ENCODE data around the gene PHACTR3. TPM values are rescaled to one million over a fixed set of nuclear protein-coding genes. Genes with fewer than 3 reads are reported as not detected.

Gene PHACTR3
- total RNA-seq, 1 donor, result not detected

DNA sequence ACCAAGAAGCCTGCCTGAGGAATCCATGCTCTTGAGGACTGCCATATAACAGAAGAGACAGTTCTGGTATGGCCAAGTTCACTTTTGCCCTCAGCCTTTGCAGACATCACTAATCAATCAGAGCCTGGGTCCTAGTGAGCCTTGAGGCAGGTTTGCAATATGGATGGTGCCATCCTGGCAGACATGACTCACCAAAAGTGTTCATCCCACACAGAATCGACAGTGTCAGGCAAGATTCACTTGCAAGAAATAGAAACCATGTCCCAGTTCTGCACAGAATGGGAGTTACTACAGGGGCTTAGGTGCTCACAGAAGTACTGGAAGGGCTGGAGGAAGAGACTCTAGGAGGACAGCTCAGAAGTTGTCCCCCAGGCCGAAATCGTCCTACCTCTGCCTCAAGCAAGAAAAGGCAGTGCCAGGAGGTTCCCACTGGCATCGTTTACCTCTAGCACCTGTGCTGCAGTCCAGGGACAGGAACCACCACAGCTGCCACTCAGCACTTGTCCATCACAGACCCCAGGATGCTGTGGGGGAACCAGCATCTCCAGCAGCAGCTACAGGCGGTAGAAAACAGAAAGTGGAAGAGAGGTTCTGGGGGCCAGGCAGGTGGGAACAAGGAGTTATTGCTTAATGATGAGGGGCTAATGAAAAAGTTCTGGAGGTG lies 42.6 kb upstream of the PHACTR3 start:
- H3K4me3 ChIP-seq (ENCODE audit: low read depth, low read length), result no peak overlapping the region
- TF ChIP-seq, protein P1, sequence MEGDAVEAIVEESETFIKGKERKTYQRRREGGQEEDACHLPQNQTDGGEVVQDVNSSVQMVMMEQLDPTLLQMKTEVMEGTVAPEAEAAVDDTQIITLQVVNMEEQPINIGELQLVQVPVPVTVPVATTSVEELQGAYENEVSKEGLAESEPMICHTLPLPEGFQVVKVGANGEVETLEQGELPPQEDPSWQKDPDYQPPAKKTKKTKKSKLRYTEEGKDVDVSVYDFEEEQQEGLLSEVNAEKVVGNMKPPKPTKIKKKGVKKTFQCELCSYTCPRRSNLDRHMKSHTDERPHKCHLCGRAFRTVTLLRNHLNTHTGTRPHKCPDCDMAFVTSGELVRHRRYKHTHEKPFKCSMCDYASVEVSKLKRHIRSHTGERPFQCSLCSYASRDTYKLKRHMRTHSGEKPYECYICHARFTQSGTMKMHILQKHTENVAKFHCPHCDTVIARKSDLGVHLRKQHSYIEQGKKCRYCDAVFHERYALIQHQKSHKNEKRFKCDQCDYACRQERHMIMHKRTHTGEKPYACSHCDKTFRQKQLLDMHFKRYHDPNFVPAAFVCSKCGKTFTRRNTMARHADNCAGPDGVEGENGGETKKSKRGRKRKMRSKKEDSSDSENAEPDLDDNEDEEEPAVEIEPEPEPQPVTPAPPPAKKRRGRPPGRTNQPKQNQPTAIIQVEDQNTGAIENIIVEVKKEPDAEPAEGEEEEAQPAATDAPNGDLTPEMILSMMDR (IDR thresholded peaks at IDR 0.05; ENCODE audit: insufficient read depth, low read depth, low read length), result no peak
- no peak for DNase-seq (ENCODE audit: low read depth)

DNA sequence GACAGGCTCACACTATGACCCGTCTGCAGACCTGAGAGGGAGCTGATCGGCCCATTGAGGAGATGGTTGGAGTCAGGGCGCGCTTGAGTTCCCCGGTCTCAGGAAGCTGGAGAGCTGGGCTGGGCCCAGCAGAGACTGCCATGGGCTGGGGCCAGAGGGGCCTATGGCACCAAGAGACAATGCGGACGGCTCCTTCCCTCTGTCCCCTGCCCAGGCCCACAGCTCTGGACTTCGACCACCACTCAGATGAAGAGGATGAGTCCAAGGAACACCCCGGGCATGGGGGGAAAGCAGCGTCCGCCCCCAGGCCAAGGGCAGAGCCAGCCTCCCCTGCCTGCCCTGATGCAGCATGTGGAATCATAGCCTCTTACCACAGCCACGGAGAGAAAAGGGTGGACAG lies 40.2 kb upstream of the PHACTR3 start:
- no peak for DNase-seq (ENCODE audit: low read depth)
- H3K4me3 ChIP-seq (ENCODE audit: low read depth, low read length), result no peak overlapping the region
- TF ChIP-seq, protein P1 (IDR thresholded peaks at IDR 0.05; ENCODE audit: insufficient read depth, low read depth, low read length), result no peak

DNA sequence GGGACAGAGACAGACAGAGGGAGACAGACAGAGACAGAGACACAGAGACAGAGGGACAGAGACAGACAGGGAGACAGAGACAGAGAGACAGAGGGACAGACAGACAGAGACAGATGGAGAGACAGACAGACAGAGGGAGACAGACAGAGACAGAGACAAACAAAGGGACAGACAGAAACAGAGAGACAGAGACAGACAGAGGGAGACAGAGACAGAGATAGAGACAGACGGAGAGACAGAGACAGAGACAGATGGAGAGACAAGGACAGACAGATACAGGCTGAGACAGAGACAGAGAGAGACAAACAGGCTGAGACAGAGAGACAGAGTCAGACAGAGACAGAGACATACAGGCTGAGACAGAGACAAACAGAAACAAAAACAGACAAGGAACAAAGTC lies 39.4 kb upstream of the PHACTR3 start:
- TF ChIP-seq, protein P1 (IDR thresholded peaks at IDR 0.05; ENCODE audit: insufficient read depth, low read depth, low read length), result no peak
- no peak for DNase-seq (ENCODE audit: low read depth)
- H3K4me3 ChIP-seq (ENCODE audit: low read depth, low read length), result no peak overlapping the region

DNA sequence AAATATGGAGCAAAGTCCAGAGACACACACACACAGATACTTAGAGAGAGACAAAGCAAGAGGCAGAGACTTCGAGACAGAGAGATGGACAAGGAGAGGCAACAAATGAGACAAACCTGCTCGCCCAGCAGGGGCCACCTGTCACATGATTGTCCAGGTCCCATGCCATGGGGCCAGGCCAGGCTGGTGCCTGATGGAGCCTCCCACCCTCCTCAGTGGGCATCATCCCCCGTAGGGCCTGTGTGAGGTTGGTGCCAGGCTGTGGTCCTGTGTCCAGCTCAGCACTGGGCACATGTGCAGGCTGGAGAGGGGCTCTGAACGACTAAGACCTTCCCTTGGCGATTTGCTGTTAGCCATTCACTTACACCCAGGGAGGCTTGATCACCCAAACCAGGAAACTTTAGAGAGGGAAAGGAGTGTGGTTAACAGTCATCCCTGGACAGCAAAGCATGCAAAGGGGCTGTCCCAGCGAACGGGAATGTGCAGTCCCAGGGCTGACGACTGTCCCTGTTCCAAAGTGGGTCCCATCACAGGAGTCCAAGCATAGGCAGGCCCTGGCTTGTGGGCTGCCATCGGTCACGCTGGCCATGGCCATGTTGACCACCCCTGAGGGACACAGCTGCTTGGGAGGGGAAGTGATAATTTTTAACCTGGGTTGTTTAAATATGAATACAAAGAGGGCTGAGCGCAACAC lies 38.4 kb upstream of the PHACTR3 start:
- TF ChIP-seq, protein P1 (IDR thresholded peaks at IDR 0.05; ENCODE audit: insufficient read depth, low read depth, low read length), result no peak
- no peak for DNase-seq (ENCODE audit: low read depth)
- no peak overlapping the region for H3K4me3 ChIP-seq (ENCODE audit: low read depth, low read length)

DNA sequence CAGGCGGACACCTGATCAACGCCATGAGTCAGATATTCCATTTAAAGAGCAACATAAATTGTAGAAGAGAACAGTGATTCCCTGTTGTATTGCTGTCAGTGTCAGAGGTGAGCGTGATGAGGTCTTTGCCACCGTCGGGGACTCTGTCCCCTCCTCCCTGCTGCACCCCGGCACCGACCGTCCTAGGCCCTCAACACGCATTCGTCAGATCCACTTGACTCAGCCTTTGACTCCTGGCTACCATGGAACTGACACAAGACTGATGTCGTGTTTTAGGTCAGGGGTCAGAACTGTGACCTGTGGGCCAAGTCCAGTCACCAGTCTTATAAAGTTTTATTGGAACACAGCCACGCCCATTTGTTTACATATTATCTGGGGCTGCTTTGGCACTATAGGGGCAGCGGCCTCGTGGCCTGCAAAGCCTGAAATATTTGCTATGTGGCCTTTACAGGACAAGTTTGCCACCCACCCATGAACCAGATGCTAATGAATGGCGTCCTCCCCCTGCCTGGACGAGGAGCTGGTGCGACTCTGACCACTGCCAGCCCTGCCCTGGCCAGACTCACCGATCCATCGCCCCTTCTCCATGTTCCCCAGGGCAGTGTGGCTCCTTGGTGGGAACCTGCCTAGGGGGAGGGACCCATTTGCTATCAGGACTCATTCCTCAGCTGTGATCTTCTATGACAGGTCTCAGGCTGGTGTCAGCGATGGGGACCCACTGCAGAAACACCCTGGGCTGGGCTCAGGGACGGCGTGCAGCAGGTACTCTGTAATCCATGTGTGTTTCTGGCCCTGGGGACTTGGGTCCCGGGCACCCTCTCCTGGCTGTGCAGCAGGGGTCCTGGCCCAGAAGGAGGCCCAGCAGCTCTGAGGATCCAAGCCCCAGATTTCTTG lies 37.5 kb upstream of the PHACTR3 start:
- DNase-seq (ENCODE audit: low read depth), result no peak
- H3K4me3 ChIP-seq (ENCODE audit: low read depth, low read length), result no peak overlapping the region
- TF ChIP-seq, protein P1 (IDR thresholded peaks at IDR 0.05; ENCODE audit: insufficient read depth, low read depth, low read length), result no peak

DNA sequence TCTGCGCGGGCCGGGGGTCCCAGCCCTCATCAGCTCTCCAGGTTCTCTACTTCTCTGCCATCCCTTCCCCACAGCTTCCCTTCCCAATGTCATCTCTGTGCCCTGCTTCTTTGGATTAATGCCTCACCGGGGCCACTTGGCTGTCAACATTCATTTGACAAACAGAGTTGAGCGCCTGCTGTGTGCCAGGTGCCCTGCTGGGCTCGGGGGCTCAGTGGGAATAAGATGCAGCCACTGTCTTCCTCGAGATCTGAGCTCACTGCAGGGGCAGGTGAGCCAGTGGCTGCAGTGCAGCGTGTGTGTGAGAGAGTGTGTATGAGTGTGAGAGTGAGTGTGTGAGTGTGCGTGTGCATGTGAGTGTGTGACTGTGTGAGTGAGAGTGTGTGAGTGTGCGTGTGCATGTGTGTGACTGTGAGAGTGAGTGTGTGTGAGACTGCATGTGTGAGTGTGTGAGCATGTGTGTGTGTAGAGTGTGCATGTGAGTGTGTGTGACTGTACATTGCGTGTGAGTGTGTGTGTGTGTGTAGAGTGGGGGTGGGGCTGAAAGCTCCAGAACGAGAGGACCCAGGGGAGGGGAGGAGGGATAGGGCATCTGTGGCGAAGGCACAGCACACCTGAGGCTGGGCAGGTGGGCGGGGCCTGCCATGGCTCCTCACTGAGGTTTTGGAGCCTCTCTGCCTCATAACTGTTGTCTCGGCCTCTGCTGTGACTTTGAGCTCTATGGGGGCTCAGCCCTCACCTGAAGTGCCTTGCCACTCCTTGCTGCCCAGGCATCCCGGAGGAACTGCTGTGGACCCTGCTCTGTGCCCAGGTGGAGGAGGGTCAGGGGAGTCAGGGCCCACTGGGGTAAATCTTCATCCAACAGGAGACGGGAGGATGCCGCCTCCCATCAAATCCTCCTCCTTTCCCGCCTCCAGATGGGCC lies 36.5 kb upstream of the PHACTR3 start:
- no peak for DNase-seq (ENCODE audit: low read depth)
- H3K4me3 ChIP-seq (ENCODE audit: low read depth, low read length), result no peak overlapping the region

More for the DNA sequence above, 36.5 kb upstream of the PHACTR3 start:
- TF ChIP-seq, protein P1 (IDR thresholded peaks at IDR 0.05; ENCODE audit: insufficient read depth, low read depth, low read length), result no peak

Measured in fibroblast of villous mesenchyme (primary cell).